ENCODE results near the gene MAPK8IP3. TPM values are rescaled to one million over a fixed set of nuclear protein-coding genes. Genes with fewer than 3 reads are reported as not detected.

MAPK8IP3 gene
- total and polyA plus RNA-seq, 9 of the 15 experiments (the other 6 are each of a cell fraction or from before 2014, with no cell fraction given), result 0.17 to 58.7 (median 16.7) TPM

- Histone ChIP-seq H2AFZ (ENCODE audit: low read depth, low read length) (no peak overlapping the region), H3K27me3 (ENCODE audit: control insufficient read depth in 2 of 2, insufficient read depth in 2 of 2, low read length in 2 of 2) (no peaks in the 10 kb centered on the region), H3K4me3 (no peak overlapping the region), H3K36me3 (ENCODE audit: control insufficient read depth, insufficient read depth, low read length) (peaks cover 10% of the 10 kb centered on the region; the same call in 1 of the 3 replicates), H3K9me3 (replicated peaks; ENCODE audit: control insufficient read depth, insufficient read depth, low read depth, low read length) (no peaks in the 10 kb centered on the region), H3K9ac (ENCODE audit: insufficient read depth in 1 of 2, low read depth in 2 of 2, low read length in 2 of 2) (no peak overlapping the region; a peak in 1 of 4 replicates), H3K4me1 (replicated peaks in 1 of 2; ENCODE audit: control insufficient read depth in 2 of 2, insufficient read depth in 2 of 2, low read length in 2 of 2) (peaks cover 0 to 44% of the 10 kb centered on the region in 2 experiments; a peak in 2 of 5 replicates), H3K79me2 (ENCODE audit: control insufficient read depth, insufficient read depth, low read length) (no peaks in the 10 kb centered on the region), H4K20me1 (replicated peaks; ENCODE audit: control insufficient read depth, insufficient read depth, low read length) (no peaks in the 10 kb centered on the region), H3K4me2 (ENCODE audit: insufficient read depth, low read length) (no peak overlapping the region), H3K27ac (ENCODE audit: extremely low read depth, low read depth, low read length) (no peak overlapping the region), H3K9me1 (ENCODE audit: control insufficient read depth, insufficient read depth, low read length) (no peaks in the 10 kb centered on the region)
- no peak for DNase-seq (ENCODE audit: extremely low read depth in 1 of 4, low spot score in 3 of 4)
- WGBS (ENCODE audit: insufficient coverage, low coverage, missing lambda C conversion rate), result 77% methylated on average over 16 of the region's 18 CpGs
- POLR2A ChIA-PET, result no interaction called here
- in situ Hi-C loops (cut with MboI), result no loop called here
- no TSS peak for BruUV-seq (replicated peaks)
- no peak for TF ChIP-seq PATZ1 (CRISPR knock-in tag; IDR thresholded peaks at IDR 0.05; ENCODE audit: borderline replicate concordance)
- peak; percentile 25; the same call in 1 of the 2 replicates for TF ChIP-seq POLR2G (IDR thresholded peaks at IDR 0.05; ENCODE audit: low read depth, low read length)
- intact Hi-C loops (cut with micrococcal nuclease), result no loop called here
- CTCF ChIA-PET (ENCODE audit: low intra/inter-chr PET ratio), result no interaction called here
- FAIRE-seq, result no peak
- no peak for ATAC-seq
Measured at GRCh38 chr16:1794221-1794871, 88.4 kb downstream of the MAPK8IP3 start.
